SK-N-MC (cell line): ENCODE results near the gene RGS16.

ENCODE experiments used
- EZH2 ChIP-seq: fragments of 200-600 bp; sonication (generic); IDR thresholded peaks from one replicate; pipeline ENCODE4 v1.6.1; 2017; ENCODE audit warnings: antibody characterized with exemption
- POLR2AphosphoS5 ChIP-seq: IDR thresholded peaks from 2 replicates; pipeline ENCODE4 v1.6.1; 2012; ENCODE audit warnings: mild to moderate bottlenecking, low read depth, low read length, borderline replicate concordance

DNA sequence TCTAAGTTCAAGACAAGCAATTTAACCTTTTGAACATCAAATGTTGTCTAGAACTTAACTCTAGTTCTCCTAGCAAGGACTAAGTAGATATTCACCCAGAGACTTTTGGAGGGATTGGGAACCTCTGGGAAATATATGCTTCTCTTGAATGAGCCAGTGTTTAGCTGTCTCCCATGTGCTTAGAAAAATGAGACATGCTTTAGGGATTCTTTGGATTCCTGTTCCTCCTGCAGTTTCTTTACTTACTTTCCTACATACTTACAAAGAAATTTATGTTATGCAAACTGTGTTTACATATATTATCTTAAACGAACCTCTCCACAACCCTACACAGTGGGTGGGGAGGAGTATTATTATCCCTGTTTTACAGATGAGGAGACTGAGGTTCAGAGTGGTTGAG lies 54.4 kb downstream of the RGS16 start:
- TF ChIP-seq POLR2AphosphoS5 (no peak), EZH2 (no peak)
